ENCODE data around the gene ADTRP.

DNA sequence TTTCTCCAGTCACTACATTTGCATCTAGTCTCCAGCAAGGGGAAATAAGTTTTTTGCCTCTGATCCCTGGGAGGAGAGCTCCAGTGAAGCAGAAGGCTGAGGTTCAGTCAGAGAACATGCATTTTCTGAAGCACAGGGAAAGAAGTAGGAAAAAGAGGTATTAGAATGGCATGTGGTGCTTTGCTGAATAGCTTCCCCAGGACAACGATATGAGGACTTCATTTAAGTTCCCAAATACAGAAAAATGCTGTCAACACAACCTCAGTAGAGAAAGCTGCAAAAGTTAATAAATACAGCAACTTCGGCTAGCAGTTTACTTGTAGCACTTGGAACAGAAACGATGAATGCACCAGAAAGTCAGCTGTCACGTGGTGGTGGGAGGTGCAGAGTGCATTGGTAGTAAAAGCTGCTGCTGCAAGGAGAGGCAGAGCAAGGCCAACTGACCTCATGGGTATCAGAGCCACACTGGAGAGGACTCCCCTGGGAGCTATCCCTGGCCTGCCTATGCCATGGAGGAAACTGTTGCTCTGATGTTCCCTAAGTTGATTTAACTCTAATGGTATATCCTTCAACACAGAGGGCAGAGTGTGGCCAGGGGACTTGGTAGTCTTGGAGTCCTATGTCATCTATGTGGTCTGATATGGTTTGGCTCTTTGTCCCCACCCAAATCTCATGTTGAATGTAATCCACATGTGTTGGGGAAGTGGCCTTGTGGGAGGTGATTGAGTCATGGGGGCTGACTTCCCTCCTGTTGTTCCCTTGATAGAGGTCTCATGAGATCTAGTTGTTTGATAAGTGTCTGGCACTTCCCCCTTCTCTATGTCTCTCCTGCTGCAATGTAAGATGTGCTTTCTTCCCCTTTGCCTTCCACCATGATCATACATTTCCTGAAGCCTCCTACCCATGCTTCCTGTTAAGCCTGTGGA lies 85.9 kb downstream of the ADTRP start:
- TF ChIP-seq, protein P1, sequence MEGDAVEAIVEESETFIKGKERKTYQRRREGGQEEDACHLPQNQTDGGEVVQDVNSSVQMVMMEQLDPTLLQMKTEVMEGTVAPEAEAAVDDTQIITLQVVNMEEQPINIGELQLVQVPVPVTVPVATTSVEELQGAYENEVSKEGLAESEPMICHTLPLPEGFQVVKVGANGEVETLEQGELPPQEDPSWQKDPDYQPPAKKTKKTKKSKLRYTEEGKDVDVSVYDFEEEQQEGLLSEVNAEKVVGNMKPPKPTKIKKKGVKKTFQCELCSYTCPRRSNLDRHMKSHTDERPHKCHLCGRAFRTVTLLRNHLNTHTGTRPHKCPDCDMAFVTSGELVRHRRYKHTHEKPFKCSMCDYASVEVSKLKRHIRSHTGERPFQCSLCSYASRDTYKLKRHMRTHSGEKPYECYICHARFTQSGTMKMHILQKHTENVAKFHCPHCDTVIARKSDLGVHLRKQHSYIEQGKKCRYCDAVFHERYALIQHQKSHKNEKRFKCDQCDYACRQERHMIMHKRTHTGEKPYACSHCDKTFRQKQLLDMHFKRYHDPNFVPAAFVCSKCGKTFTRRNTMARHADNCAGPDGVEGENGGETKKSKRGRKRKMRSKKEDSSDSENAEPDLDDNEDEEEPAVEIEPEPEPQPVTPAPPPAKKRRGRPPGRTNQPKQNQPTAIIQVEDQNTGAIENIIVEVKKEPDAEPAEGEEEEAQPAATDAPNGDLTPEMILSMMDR (optimal IDR thresholded peaks at IDR 0.05 in 1 of 3, IDR thresholded peaks at IDR 0.05 in 1 of 3, conservative IDR thresholded peaks at IDR 0.05 in 1 of 3; ENCODE audit: extremely low read depth in 1 of 3, insufficient read depth in 2 of 3, low read length in 3 of 3): no peak
- TF ChIP-seq EZH2 (IDR thresholded peaks at IDR 0.05; ENCODE audit: low read length): no peak
